Measurements from ENCODE around the gene SON.

The SON gene

DNA sequence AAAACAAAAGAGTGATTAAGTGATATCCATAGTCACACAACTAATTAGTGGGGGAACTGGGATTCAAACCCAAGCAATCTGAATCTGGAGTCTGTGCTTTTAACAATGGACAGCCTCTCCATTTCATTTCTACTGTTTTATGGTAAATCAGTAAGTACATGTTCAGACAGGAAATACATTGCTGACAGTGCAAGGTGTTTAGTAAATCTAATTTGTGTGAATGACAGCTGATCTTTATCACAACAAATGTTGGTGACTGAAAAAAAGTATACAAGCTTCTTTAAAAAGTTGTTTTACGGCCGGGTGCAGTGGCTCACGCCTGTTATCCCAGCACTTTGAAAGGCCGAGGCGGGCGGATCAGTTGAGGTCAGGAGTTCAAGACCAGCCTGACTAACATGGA is 25.1 kb downstream of the SON start (continued):
- TF ChIP-seq, protein P1, sequence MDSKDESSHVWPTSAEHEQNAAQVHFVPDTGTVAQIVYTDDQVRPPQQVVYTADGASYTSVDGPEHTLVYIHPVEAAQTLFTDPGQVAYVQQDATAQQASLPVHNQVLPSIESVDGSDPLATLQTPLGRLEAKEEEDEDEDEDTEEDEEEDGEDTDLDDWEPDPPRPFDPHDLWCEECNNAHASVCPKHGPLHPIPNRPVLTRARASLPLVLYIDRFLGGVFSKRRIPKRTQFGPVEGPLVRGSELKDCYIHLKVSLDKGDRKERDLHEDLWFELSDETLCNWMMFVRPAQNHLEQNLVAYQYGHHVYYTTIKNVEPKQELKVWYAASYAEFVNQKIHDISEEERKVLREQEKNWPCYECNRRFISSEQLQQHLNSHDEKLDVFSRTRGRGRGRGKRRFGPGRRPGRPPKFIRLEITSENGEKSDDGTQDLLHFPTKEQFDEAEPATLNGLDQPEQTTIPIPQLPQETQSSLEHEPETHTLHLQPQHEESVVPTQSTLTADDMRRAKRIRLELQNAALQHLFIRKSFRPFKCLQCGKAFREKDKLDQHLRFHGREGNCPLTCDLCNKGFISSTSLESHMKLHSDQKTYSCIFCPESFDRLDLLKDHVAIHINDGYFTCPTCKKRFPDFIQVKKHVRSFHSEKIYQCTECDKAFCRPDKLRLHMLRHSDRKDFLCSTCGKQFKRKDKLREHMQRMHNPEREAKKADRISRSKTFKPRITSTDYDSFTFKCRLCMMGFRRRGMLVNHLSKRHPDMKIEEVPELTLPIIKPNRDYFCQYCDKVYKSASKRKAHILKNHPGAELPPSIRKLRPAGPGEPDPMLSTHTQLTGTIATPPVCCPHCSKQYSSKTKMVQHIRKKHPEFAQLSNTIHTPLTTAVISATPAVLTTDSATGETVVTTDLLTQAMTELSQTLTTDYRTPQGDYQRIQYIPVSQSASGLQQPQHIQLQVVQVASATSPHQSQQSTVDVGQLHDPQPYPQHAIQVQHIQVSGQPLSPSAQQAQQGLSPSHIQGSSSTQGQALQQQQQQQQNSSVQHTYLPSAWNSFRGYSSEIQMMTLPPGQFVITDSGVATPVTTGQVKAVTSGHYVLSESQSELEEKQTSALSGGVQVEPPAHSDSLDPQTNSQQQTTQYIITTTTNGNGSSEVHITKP (tag by site-specific recombination; IDR thresholded peaks at IDR 0.05) = peak; percentile 48
- TF ChIP-seq, protein P2, sequence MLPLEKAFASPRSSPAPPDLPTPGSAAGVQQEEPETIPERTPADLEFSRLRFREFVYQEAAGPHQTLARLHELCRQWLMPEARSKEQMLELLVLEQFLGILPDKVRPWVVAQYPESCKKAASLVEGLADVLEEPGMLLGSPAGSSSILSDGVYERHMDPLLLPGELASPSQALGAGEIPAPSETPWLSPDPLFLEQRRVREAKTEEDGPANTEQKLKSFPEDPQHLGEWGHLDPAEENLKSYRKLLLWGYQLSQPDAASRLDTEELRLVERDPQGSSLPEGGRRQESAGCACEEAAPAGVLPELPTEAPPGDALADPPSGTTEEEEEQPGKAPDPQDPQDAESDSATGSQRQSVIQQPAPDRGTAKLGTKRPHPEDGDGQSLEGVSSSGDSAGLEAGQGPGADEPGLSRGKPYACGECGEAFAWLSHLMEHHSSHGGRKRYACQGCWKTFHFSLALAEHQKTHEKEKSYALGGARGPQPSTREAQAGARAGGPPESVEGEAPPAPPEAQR (tag by site-specific recombination; IDR thresholded peaks at IDR 0.05) = no peak
- TF ChIP-seq ZNF433 (tag by site-specific recombination; IDR thresholded peaks at IDR 0.05; ENCODE audit: low read depth) (no peak), ZNF138 (tag by site-specific recombination; IDR thresholded peaks at IDR 0.05; ENCODE audit: borderline replicate concordance) (no peak)
- TF ChIP-seq, protein P3, sequence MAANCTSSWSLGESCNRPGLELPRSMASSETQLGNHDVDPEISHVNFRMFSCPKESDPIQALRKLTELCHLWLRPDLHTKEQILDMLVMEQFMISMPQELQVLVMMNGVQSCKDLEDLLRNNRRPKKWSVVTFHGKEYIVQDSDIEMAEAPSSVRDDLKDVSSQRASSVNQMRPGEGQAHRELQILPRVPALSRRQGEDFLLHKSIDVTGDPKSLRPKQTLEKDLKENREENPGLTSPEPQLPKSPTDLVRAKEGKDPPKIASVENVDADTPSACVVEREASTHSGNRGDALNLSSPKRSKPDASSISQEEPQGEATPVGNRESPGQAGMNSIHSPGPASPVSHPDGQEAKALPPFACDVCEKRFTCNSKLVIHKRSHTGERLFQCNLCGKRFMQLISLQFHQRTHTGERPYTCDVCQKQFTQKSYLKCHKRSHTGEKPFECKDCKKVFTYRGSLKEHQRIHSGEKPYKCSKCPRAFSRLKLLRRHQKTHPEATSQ (tag by site-specific recombination; IDR thresholded peaks at IDR 0.05) = no peak

DNA sequence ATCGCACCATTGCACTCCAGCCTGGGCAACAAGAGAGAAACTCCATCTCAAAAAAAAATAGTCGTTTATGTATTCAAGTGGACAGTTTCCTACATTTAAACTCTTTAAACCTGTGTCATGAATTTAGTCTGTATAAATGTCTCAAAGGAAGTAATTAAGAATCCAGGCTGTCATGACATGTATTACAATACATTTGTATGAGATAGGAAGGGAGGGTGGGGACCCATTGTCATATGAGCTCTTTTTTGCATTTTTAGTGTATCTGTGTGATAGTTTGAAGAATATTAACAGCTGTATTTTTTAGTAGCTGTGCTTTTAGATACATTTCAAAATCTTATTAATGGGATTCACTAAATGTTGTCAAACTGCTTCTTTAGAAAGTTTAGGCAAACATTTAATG is 25.6 kb downstream of the SON start:
- no peak overlapping the region for H3K4me3 ChIP-seq (ENCODE audit: low read depth, low read length)
- TF ChIP-seq SP7 (tag by site-specific recombination; IDR thresholded peaks at IDR 0.05) = no peak
- TF ChIP-seq ZBTB17 (tag by site-specific recombination; IDR thresholded peaks at IDR 0.05) = no peak
- TF ChIP-seq KLF7 (tag by site-specific recombination; IDR thresholded peaks at IDR 0.05; ENCODE audit: borderline replicate concordance) = no peak
- no peak for TF ChIP-seq ZSCAN16 (tag by site-specific recombination; IDR thresholded peaks at IDR 0.05)
- TF ChIP-seq, protein P4, sequence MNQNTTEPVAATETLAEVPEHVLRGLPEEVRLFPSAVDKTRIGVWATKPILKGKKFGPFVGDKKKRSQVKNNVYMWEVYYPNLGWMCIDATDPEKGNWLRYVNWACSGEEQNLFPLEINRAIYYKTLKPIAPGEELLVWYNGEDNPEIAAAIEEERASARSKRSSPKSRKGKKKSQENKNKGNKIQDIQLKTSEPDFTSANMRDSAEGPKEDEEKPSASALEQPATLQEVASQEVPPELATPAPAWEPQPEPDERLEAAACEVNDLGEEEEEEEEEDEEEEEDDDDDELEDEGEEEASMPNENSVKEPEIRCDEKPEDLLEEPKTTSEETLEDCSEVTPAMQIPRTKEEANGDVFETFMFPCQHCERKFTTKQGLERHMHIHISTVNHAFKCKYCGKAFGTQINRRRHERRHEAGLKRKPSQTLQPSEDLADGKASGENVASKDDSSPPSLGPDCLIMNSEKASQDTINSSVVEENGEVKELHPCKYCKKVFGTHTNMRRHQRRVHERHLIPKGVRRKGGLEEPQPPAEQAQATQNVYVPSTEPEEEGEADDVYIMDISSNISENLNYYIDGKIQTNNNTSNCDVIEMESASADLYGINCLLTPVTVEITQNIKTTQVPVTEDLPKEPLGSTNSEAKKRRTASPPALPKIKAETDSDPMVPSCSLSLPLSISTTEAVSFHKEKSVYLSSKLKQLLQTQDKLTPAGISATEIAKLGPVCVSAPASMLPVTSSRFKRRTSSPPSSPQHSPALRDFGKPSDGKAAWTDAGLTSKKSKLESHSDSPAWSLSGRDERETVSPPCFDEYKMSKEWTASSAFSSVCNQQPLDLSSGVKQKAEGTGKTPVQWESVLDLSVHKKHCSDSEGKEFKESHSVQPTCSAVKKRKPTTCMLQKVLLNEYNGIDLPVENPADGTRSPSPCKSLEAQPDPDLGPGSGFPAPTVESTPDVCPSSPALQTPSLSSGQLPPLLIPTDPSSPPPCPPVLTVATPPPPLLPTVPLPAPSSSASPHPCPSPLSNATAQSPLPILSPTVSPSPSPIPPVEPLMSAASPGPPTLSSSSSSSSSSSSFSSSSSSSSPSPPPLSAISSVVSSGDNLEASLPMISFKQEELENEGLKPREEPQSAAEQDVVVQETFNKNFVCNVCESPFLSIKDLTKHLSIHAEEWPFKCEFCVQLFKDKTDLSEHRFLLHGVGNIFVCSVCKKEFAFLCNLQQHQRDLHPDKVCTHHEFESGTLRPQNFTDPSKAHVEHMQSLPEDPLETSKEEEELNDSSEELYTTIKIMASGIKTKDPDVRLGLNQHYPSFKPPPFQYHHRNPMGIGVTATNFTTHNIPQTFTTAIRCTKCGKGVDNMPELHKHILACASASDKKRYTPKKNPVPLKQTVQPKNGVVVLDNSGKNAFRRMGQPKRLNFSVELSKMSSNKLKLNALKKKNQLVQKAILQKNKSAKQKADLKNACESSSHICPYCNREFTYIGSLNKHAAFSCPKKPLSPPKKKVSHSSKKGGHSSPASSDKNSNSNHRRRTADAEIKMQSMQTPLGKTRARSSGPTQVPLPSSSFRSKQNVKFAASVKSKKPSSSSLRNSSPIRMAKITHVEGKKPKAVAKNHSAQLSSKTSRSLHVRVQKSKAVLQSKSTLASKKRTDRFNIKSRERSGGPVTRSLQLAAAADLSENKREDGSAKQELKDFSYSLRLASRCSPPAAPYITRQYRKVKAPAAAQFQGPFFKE (tag by site-specific recombination; IDR thresholded peaks at IDR 0.05; ENCODE audit: borderline replicate concordance) = no peak
- TF ChIP-seq ZNF175 (tag by site-specific recombination; IDR thresholded peaks at IDR 0.05) = no peak
- TF ChIP-seq ZNF600 (tag by site-specific recombination; IDR thresholded peaks at IDR 0.05) = no peak
- TF ChIP-seq SETDB1 (IDR thresholded peaks at IDR 0.05; ENCODE audit: insufficient read length, low read length) = no peak
- no peaks in the 10 kb centered on the region for H3K4me1 ChIP-seq (ENCODE audit: control insufficient read depth, insufficient read depth, low read length)
- H3K27ac ChIP-seq (ENCODE audit: extremely low read depth, low read depth, low read length) = no peak overlapping the region; the same call in 1 of the 2 replicates
- peaks cover 66 to 82% of the 10 kb centered on the region in 2 experiments for H3K36me3 ChIP-seq (ENCODE audit: control insufficient read depth in 2 of 2, insufficient read depth in 1 of 2, low read length in 2 of 2)
- ChIA-PET POLR2A (no interaction called here), CTCF (no interaction called here)
- no peaks in the 10 kb centered on the region for H3K9me3 ChIP-seq (ENCODE audit: control insufficient read depth, insufficient read depth, low read depth, low read length)

All from HEK293 (cell line).